Measurements from ENCODE around the gene MYO10. TPM values are rescaled to one million over a fixed set of nuclear protein-coding genes. Genes with fewer than 3 reads are reported as not detected.

MYO10 gene
- total RNA-seq, 1 donor from 2014 or later: 56.7 TPM

- H3K4me3 Mint-ChIP-seq: no peak overlapping the region
- peak overlapping the region; percentile 75 for H3K27ac Mint-ChIP-seq
- no peaks in the 10 kb centered on the region for H3K9me3 Mint-ChIP-seq
Measured at GRCh38 chr5:16819522-16820167, 116.4 kb downstream of the MYO10 start.

GRCh38 chr5:16815432-16815831, 120.7 kb downstream of the MYO10 start:
- no peaks in the 10 kb centered on the region for H3K27me3 Mint-ChIP-seq (ENCODE audit: low read depth)
- TF ChIP-seq CTCF (IDR thresholded peaks at IDR 0.05; ENCODE audit: unreplicated experiment): no peak
- H3K4me3 Mint-ChIP-seq: no peak overlapping the region
- DNase-seq (ENCODE audit: low spot score in 2 of 2, unreplicated experiment in 2 of 2): no peak
- H3K4me1 Mint-ChIP-seq: peaks cover 5% of the 10 kb centered on the region
- no peaks in the 10 kb centered on the region for H3K9me3 Mint-ChIP-seq
- peaks cover 13% of the 10 kb centered on the region for H3K36me3 Mint-ChIP-seq
- no peak overlapping the region for H3K27ac Mint-ChIP-seq

More at GRCh38 chr5:16819522-16820167, 116.4 kb downstream of the MYO10 start:
- Mint-ChIP-seq H3K27me3 (ENCODE audit: low read depth) (no peaks in the 10 kb centered on the region), H3K36me3 (peaks cover 6% of the 10 kb centered on the region), H3K4me1 (no peaks in the 10 kb centered on the region)
- TF ChIP-seq CTCF (IDR thresholded peaks at IDR 0.05; ENCODE audit: unreplicated experiment): no peak
- no peak for DNase-seq (ENCODE audit: low spot score in 2 of 2, unreplicated experiment in 2 of 2)

- Mint-ChIP-seq H3K9me3 (no peaks in the 10 kb centered on the region), H3K4me3 (no peak overlapping the region), H3K27ac (peak overlapping the region; percentile 4), H3K36me3 (peaks cover 13% of the 10 kb centered on the region), H3K27me3 (ENCODE audit: low read depth) (no peaks in the 10 kb centered on the region), H3K4me1 (peaks cover 13% of the 10 kb centered on the region)
- DNase-seq (ENCODE audit: low spot score in 2 of 2, unreplicated experiment in 2 of 2): no peak
- TF ChIP-seq CTCF (IDR thresholded peaks at IDR 0.05; ENCODE audit: unreplicated experiment): no peak
Measured at GRCh38 chr5:16812911-16813310, 123.2 kb downstream of the MYO10 start.

- peaks cover 13% of the 10 kb centered on the region for H3K36me3 Mint-ChIP-seq
- H3K4me1 Mint-ChIP-seq: peaks cover 13% of the 10 kb centered on the region
- no peaks in the 10 kb centered on the region for H3K9me3 Mint-ChIP-seq
- no peak for TF ChIP-seq CTCF (IDR thresholded peaks at IDR 0.05; ENCODE audit: unreplicated experiment)
- DNase-seq (ENCODE audit: low spot score in 2 of 2, unreplicated experiment in 2 of 2): no peak
- H3K4me3 Mint-ChIP-seq: no peak overlapping the region
- H3K27me3 Mint-ChIP-seq (ENCODE audit: low read depth): no peaks in the 10 kb centered on the region
- peak overlapping the region; percentile 4 for H3K27ac Mint-ChIP-seq
Measured at GRCh38 chr5:16812448-16812847, 123.6 kb downstream of the MYO10 start.

GRCh38 chr5:16810208-16810854, 125.8 kb downstream of the MYO10 start:
- peaks cover 13% of the 10 kb centered on the region for H3K4me1 Mint-ChIP-seq
- no peaks in the 10 kb centered on the region for H3K9me3 Mint-ChIP-seq
- peak overlapping the region; percentile 15 for H3K27ac Mint-ChIP-seq
- DNase-seq (ENCODE audit: low spot score in 2 of 2, unreplicated experiment in 2 of 2): no peak
- no peak for TF ChIP-seq CTCF (IDR thresholded peaks at IDR 0.05; ENCODE audit: unreplicated experiment)
- H3K4me3 Mint-ChIP-seq: no peak overlapping the region
- H3K27me3 Mint-ChIP-seq (ENCODE audit: low read depth): no peaks in the 10 kb centered on the region
- peaks cover 8% of the 10 kb centered on the region for H3K36me3 Mint-ChIP-seq
